HG02885 (cell line): ENCODE measurements around the gene MBD3L2B.

Experiments
- ATAC-seq: cut with Tn5 transposase; IDR thresholded peaks from one replicate; pipeline ENCODE4 v1.9.1; 2021; ENCODE audit warnings: mild to moderate bottlenecking; ENCODE audit not compliant: unreplicated experiment, poor library complexity

Gene MBD3L2B

GRCh38 chr19:7018828-7019227 is 2.4 kb downstream of the MBD3L2B start:
- ATAC-seq: no peak

GRCh38 chr19:7013678-7014077 is 7.6 kb downstream of the MBD3L2B start:
- ATAC-seq: no peak

- no peak for ATAC-seq
Observed at GRCh38 chr19:7010722-7011593, 10.3 kb downstream of the MBD3L2B start.

- no peak for ATAC-seq
Observed at GRCh38 chr19:7007859-7008258, 13.4 kb downstream of the MBD3L2B start.

GRCh38 chr19:7006135-7006704 is 15.0 kb downstream of the MBD3L2B start:
- ATAC-seq: no peak

GRCh38 chr19:7004313-7004931 is 16.8 kb downstream of the MBD3L2B start:
- ATAC-seq: no peak

GRCh38 chr19:7000816-7001215 is 20.4 kb downstream of the MBD3L2B start:
- ATAC-seq: no peak

- ATAC-seq: no peak
Observed at GRCh38 chr19:7000333-7000732, 20.9 kb downstream of the MBD3L2B start.

GRCh38 chr19:6999933-7000332 is 21.3 kb downstream of the MBD3L2B start:
- ATAC-seq: no peak

GRCh38 chr19:6997679-6998445 is 23.4 kb downstream of the MBD3L2B start:
- no peak for ATAC-seq

- no peak for ATAC-seq
Observed at GRCh38 chr19:6996810-6997209, 24.4 kb downstream of the MBD3L2B start.

GRCh38 chr19:6995054-6995453 is 26.2 kb downstream of the MBD3L2B start:
- ATAC-seq: no peak

GRCh38 chr19:6988257-6988656 is 33.0 kb downstream of the MBD3L2B start:
- no peak for ATAC-seq

GRCh38 chr19:6987850-6988249 is 33.4 kb downstream of the MBD3L2B start:
- ATAC-seq: no peak

- no peak for ATAC-seq
Observed at GRCh38 chr19:6983448-6983847, 37.8 kb downstream of the MBD3L2B start.

- ATAC-seq: no peak
Observed at GRCh38 chr19:6979399-6979798, 41.8 kb downstream of the MBD3L2B start.

GRCh38 chr19:6976197-6976596 is 45.0 kb downstream of the MBD3L2B start:
- no peak for ATAC-seq

- ATAC-seq: no peak
Observed at GRCh38 chr19:6971366-6971765, 49.9 kb downstream of the MBD3L2B start.

- ATAC-seq: no peak
Observed at GRCh38 chr19:6970443-6970842, 50.8 kb downstream of the MBD3L2B start.

GRCh38 chr19:6970021-6970420 is 51.2 kb downstream of the MBD3L2B start:
- ATAC-seq: no peak

- no peak for ATAC-seq
Observed at GRCh38 chr19:6969490-6969889, 51.7 kb downstream of the MBD3L2B start.
